ENCODE data around the gene CMIP.
A peak's percentile ranks its signal among the peaks of the same experiment; 100 is the strongest.

Gene CMIP

GRCh38 chr16:81485824-81486539 is 41.4 kb downstream of the CMIP start:
- no peaks in the 10 kb centered on the region for H3K9me3 Mint-ChIP-seq (ENCODE audit: low read depth)
- no peak overlapping the region for H3K4me3 Mint-ChIP-seq
- no peaks in the 10 kb centered on the region for H3K27me3 Mint-ChIP-seq
- no peak overlapping the region for H3K27ac Mint-ChIP-seq
- H3K4me1 Mint-ChIP-seq (ENCODE audit: low read depth), result peaks cover 34% of the 10 kb centered on the region
- no peaks in the 10 kb centered on the region for H3K36me3 Mint-ChIP-seq

GRCh38 chr16:81486540-81487061 is 42.0 kb downstream of the CMIP start:
- Mint-ChIP-seq H3K27me3 (no peaks in the 10 kb centered on the region), H3K4me3 (no peak overlapping the region), H3K4me1 (ENCODE audit: low read depth) (peaks cover 28% of the 10 kb centered on the region), H3K27ac (no peak overlapping the region), H3K36me3 (no peaks in the 10 kb centered on the region), H3K9me3 (ENCODE audit: low read depth) (no peaks in the 10 kb centered on the region)

GRCh38 chr16:81487301-81487720 is 42.7 kb downstream of the CMIP start:
- Mint-ChIP-seq H3K4me3 (no peak overlapping the region), H3K9me3 (ENCODE audit: low read depth) (no peaks in the 10 kb centered on the region), H3K27ac (no peak overlapping the region), H3K4me1 (ENCODE audit: low read depth) (peaks cover 29% of the 10 kb centered on the region), H3K27me3 (no peaks in the 10 kb centered on the region), H3K36me3 (no peaks in the 10 kb centered on the region)

- Mint-ChIP-seq H3K4me3 (no peak overlapping the region), H3K4me1 (ENCODE audit: low read depth) (peaks cover 22% of the 10 kb centered on the region), H3K27ac (peak overlapping the region; percentile 1), H3K36me3 (no peaks in the 10 kb centered on the region), H3K9me3 (ENCODE audit: low read depth) (no peaks in the 10 kb centered on the region), H3K27me3 (no peaks in the 10 kb centered on the region)
Measured at GRCh38 chr16:81488687-81489411, 44.2 kb downstream of the CMIP start.

- H3K4me3 Mint-ChIP-seq, result no peak overlapping the region
Measured at GRCh38 chr16:81489547-81490267, 45.1 kb downstream of the CMIP start.

GRCh38 chr16:81491541-81492188 is 47.1 kb downstream of the CMIP start:
- H3K27ac Mint-ChIP-seq, result no peak overlapping the region
- H3K4me1 Mint-ChIP-seq (ENCODE audit: low read depth), result peaks cover 25% of the 10 kb centered on the region
- H3K4me3 Mint-ChIP-seq, result no peak overlapping the region
- H3K36me3 Mint-ChIP-seq, result no peaks in the 10 kb centered on the region
- no peaks in the 10 kb centered on the region for H3K9me3 Mint-ChIP-seq (ENCODE audit: low read depth)
- H3K27me3 Mint-ChIP-seq, result no peaks in the 10 kb centered on the region

More at GRCh38 chr16:81489547-81490267, 45.1 kb downstream of the CMIP start:
- H3K36me3 Mint-ChIP-seq, result no peaks in the 10 kb centered on the region
- H3K27me3 Mint-ChIP-seq, result no peaks in the 10 kb centered on the region
- peaks cover 23% of the 10 kb centered on the region for H3K4me1 Mint-ChIP-seq (ENCODE audit: low read depth)
- no peaks in the 10 kb centered on the region for H3K9me3 Mint-ChIP-seq (ENCODE audit: low read depth)
- H3K27ac Mint-ChIP-seq, result no peak overlapping the region

GRCh38 chr16:81492311-81492761 is 47.7 kb downstream of the CMIP start:
- Mint-ChIP-seq H3K4me1 (ENCODE audit: low read depth) (peaks cover 25% of the 10 kb centered on the region), H3K4me3 (no peak overlapping the region), H3K27ac (no peak overlapping the region), H3K9me3 (ENCODE audit: low read depth) (no peaks in the 10 kb centered on the region), H3K36me3 (no peaks in the 10 kb centered on the region), H3K27me3 (no peaks in the 10 kb centered on the region)

GRCh38 chr16:81492965-81493754 is 48.6 kb downstream of the CMIP start:
- Mint-ChIP-seq H3K9me3 (ENCODE audit: low read depth) (no peaks in the 10 kb centered on the region), H3K27ac (no peak overlapping the region), H3K36me3 (no peaks in the 10 kb centered on the region), H3K4me3 (no peak overlapping the region), H3K27me3 (no peaks in the 10 kb centered on the region), H3K4me1 (ENCODE audit: low read depth) (peaks cover 30% of the 10 kb centered on the region)

- Mint-ChIP-seq H3K27me3 (no peaks in the 10 kb centered on the region), H3K9me3 (ENCODE audit: low read depth) (no peaks in the 10 kb centered on the region), H3K27ac (no peak overlapping the region), H3K4me3 (no peak overlapping the region), H3K36me3 (peaks cover 4% of the 10 kb centered on the region), H3K4me1 (ENCODE audit: low read depth) (peaks cover 28% of the 10 kb centered on the region)
Measured at GRCh38 chr16:81493755-81494433, 49.3 kb downstream of the CMIP start.

GRCh38 chr16:81494434-81494806 is 49.8 kb downstream of the CMIP start:
- H3K27ac Mint-ChIP-seq, result no peak overlapping the region
- no peaks in the 10 kb centered on the region for H3K9me3 Mint-ChIP-seq (ENCODE audit: low read depth)
- H3K4me1 Mint-ChIP-seq (ENCODE audit: low read depth), result peaks cover 30% of the 10 kb centered on the region
- H3K27me3 Mint-ChIP-seq, result no peaks in the 10 kb centered on the region
- no peak overlapping the region for H3K4me3 Mint-ChIP-seq
- peaks cover 4% of the 10 kb centered on the region for H3K36me3 Mint-ChIP-seq

GRCh38 chr16:81494888-81495287 is 50.3 kb downstream of the CMIP start:
- H3K36me3 Mint-ChIP-seq, result peaks cover 4% of the 10 kb centered on the region
- no peaks in the 10 kb centered on the region for H3K27me3 Mint-ChIP-seq
- no peaks in the 10 kb centered on the region for H3K9me3 Mint-ChIP-seq (ENCODE audit: low read depth)
- H3K27ac Mint-ChIP-seq, result no peak overlapping the region
- peaks cover 30% of the 10 kb centered on the region for H3K4me1 Mint-ChIP-seq (ENCODE audit: low read depth)
- H3K4me3 Mint-ChIP-seq, result no peak overlapping the region

- no peaks in the 10 kb centered on the region for H3K9me3 Mint-ChIP-seq (ENCODE audit: low read depth)
- no peak overlapping the region for H3K27ac Mint-ChIP-seq
- no peaks in the 10 kb centered on the region for H3K27me3 Mint-ChIP-seq
- H3K4me1 Mint-ChIP-seq (ENCODE audit: low read depth), result peaks cover 32% of the 10 kb centered on the region
- peaks cover 4% of the 10 kb centered on the region for H3K36me3 Mint-ChIP-seq
- no peak overlapping the region for H3K4me3 Mint-ChIP-seq
Measured at GRCh38 chr16:81495321-81496234, 51.0 kb downstream of the CMIP start.

- no peak overlapping the region for H3K4me3 Mint-ChIP-seq
- no peak overlapping the region for H3K27ac Mint-ChIP-seq
- no peaks in the 10 kb centered on the region for H3K9me3 Mint-ChIP-seq (ENCODE audit: low read depth)
- peaks cover 36% of the 10 kb centered on the region for H3K4me1 Mint-ChIP-seq (ENCODE audit: low read depth)
- peaks cover 4% of the 10 kb centered on the region for H3K36me3 Mint-ChIP-seq
- H3K27me3 Mint-ChIP-seq, result no peaks in the 10 kb centered on the region
Measured at GRCh38 chr16:81496321-81496720, 51.7 kb downstream of the CMIP start.
